Mesenteric fat pad (tissue), 1 donor: Measurements from ENCODE around the gene CCDC40. TPM values are rescaled to one million over a fixed set of nuclear protein-coding genes. Genes with fewer than 3 reads are reported as not detected.

ENCODE experiments used
- DNase-seq: peaks from one replicate; pipeline ENCODE4 v3.0.0-alpha.2; 2020; ENCODE audit warnings: low spot score
- total RNA-seq: library from RNA; stranded (reverse); fragmentation: NEBNext Ultra II Directional; extraction: Animal tissue kit (Norgen Biotek cat#: 25700); gene quantifications from one replicate; pipeline ENCODE4 v1.2.1, GENCODE V29; 2021
- donor health status: DM: yes; HTN: yes; CAD: no.

Gene CCDC40
- total RNA-seq, 1 donor from 2014 or later = 7.9 TPM

GRCh38 chr17:80018917-80019651, 17.4 kb upstream of the CCDC40 start:
- DNase-seq = no peak

GRCh38 chr17:80021600-80021999, 14.8 kb upstream of the CCDC40 start:
- no peak for DNase-seq

- no peak for DNase-seq
Observed at GRCh38 chr17:80023481-80024205, 12.8 kb upstream of the CCDC40 start.

GRCh38 chr17:80024206-80024972, 12.1 kb upstream of the CCDC40 start:
- DNase-seq = no peak

GRCh38 chr17:80025140-80025539, 11.3 kb upstream of the CCDC40 start:
- DNase-seq = no peak

- no peak for DNase-seq
Observed at GRCh38 chr17:80025796-80026195, 10.6 kb upstream of the CCDC40 start.

- no peak for DNase-seq
Observed at GRCh38 chr17:80026359-80027042, 9.9 kb upstream of the CCDC40 start.

- no peak for DNase-seq
Observed at GRCh38 chr17:80027043-80027435, 9.4 kb upstream of the CCDC40 start.

- DNase-seq = no peak
Observed at GRCh38 chr17:80028030-80028429, 8.4 kb upstream of the CCDC40 start.

GRCh38 chr17:80029258-80029974, 7.0 kb upstream of the CCDC40 start:
- peak; percentile 93 for DNase-seq

- DNase-seq = no peak
Observed at GRCh38 chr17:80030730-80031410, 5.6 kb upstream of the CCDC40 start.

- DNase-seq = no peak
Observed at GRCh38 chr17:80031691-80032430, 4.6 kb upstream of the CCDC40 start.

GRCh38 chr17:80032614-80033171, 3.7 kb upstream of the CCDC40 start:
- no peak for DNase-seq

- no peak for DNase-seq
Observed at GRCh38 chr17:80033840-80034239, 2.6 kb upstream of the CCDC40 start.

- DNase-seq = no peak
Observed at GRCh38 chr17:80034791-80035686, 1.4 kb upstream of the CCDC40 start.

GRCh38 chr17:80035687-80035936, 830 bp upstream of the CCDC40 start, which contains the start of gene TBC1D16:
TBC1D16 (minus strand) TSS chr17:80035872; CDS start chr17:80013547, 22,325 bp downstream.
- no peak for DNase-seq

GRCh38 chr17:80036715-80037477, 454 bp downstream of the CCDC40 start:
- DNase-seq = no peak
